ENCODE measurements around the gene SETBP1.
A peak's percentile ranks its signal among the peaks of the same experiment; 100 is the strongest.

The SETBP1 gene

GRCh38 chr18:44687421-44687820, 6.7 kb downstream of the SETBP1 start:
- Mint-ChIP-seq H3K27me3 (peaks cover 30% of the 10 kb centered on the region), H3K4me1 (peaks cover 5% of the 10 kb centered on the region), H3K9me3 (no peaks in the 10 kb centered on the region), H3K4me3 (no peak overlapping the region), H3K36me3 (ENCODE audit: low read depth) (no peaks in the 10 kb centered on the region), H3K27ac (no peak overlapping the region)
- ATAC-seq = no peak
- DNase-seq = no peak

DNA sequence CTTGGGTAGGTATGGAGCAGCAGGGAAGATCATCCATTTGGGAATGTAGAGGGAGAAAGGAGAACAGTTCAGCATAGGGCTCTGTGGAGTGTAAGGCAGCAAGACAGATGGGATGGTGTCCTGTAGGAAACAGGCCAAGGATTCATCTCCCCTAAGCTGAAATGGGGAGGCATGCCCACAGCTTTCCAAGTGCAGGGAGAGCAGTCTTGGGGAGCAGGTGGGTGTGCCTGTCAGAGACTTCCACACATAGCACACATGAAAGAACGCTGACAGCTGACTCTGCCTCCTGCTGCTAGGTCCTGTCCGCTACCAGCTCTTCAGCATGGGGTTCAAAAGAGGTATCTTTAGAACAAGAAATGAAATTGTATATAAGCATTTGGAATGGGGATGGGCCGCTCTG, 9.0 kb downstream of the SETBP1 start:
- Mint-ChIP-seq H3K4me1 (peaks cover 2% of the 10 kb centered on the region), H3K27me3 (peaks cover 22% of the 10 kb centered on the region), H3K4me3 (no peak overlapping the region), H3K9me3 (no peaks in the 10 kb centered on the region), H3K36me3 (ENCODE audit: low read depth) (no peaks in the 10 kb centered on the region), H3K27ac (no peak overlapping the region)
- ATAC-seq = no peak
- no peak for DNase-seq

- Mint-ChIP-seq H3K4me1 (peaks cover under 1% of the 10 kb centered on the region), H3K27me3 (peaks cover 16% of the 10 kb centered on the region), H3K36me3 (ENCODE audit: low read depth) (no peaks in the 10 kb centered on the region), H3K4me3 (no peak overlapping the region), H3K27ac (no peak overlapping the region), H3K9me3 (no peaks in the 10 kb centered on the region)
- DNase-seq (no peak), ATAC-seq (no peak)
Observed at GRCh38 chr18:44691148-44691925, 10.6 kb downstream of the SETBP1 start.

GRCh38 chr18:44693030-44693784, 12.5 kb downstream of the SETBP1 start:
- ATAC-seq = no peak
- Mint-ChIP-seq H3K4me3 (no peak overlapping the region), H3K36me3 (ENCODE audit: low read depth) (no peaks in the 10 kb centered on the region), H3K4me1 (peaks cover 4% of the 10 kb centered on the region), H3K27ac (no peak overlapping the region), H3K9me3 (no peaks in the 10 kb centered on the region), H3K27me3 (peaks cover 12% of the 10 kb centered on the region)
- DNase-seq = no peak

DNA sequence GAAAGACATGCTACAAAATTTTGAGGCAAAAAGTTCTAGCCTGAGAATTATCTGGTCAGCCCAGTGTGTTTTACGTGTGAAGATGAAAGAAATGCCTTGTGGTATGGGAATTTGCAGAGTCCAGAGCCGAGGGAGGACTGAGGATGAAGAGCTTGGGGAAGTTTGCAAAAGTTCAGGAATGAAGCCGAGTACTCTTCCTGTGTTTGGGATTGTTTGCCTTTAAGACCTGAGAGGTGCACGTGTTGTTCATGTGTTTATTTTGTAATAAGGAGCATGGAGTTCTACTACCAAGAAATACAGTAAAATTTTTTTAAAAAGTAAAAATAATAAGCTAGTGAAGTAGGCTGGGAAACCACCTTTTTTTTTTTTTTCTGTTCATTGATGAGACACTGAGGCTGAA, 14.8 kb downstream of the SETBP1 start:
- ATAC-seq = no peak
- Mint-ChIP-seq H3K9me3 (no peaks in the 10 kb centered on the region), H3K27me3 (peaks cover 6% of the 10 kb centered on the region), H3K4me1 (peaks cover 6% of the 10 kb centered on the region), H3K27ac (no peak overlapping the region), H3K36me3 (ENCODE audit: low read depth) (no peaks in the 10 kb centered on the region), H3K4me3 (no peak overlapping the region)
- DNase-seq = no peak

DNA sequence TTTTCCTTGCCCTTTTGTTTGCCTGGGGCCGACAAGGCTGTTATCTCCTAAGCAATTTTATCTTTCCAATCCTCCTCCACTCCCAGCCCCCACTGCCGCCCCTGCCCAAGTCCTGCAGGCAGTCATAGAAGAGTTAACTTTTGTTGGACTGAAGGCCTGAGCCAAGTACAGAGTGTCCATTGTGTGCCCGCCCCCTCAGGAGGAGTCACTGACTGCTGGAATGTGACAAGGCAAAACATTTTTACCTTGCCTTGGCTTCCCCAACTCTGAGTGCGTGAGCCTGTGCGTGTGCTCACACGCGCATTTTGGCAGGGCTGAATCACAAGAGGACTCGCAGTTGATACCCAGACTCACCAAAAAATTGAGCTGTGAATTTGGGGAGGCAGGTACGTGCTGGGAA, 16.2 kb downstream of the SETBP1 start:
- H3K27me3 Mint-ChIP-seq = peaks cover 6% of the 10 kb centered on the region
- peaks cover 2% of the 10 kb centered on the region for H3K36me3 Mint-ChIP-seq (ENCODE audit: low read depth)
- DNase-seq (no peak), ATAC-seq (no peak)
- H3K27ac Mint-ChIP-seq = no peak overlapping the region
- peaks cover 6% of the 10 kb centered on the region for H3K4me1 Mint-ChIP-seq
- no peaks in the 10 kb centered on the region for H3K9me3 Mint-ChIP-seq
- no peak overlapping the region for H3K4me3 Mint-ChIP-seq

- peaks cover 6% of the 10 kb centered on the region for H3K4me1 Mint-ChIP-seq
Observed at GRCh38 chr18:44697315-44697714, 16.6 kb downstream of the SETBP1 start.

GRCh38 chr18:44698518-44698917, 17.8 kb downstream of the SETBP1 start:
- Mint-ChIP-seq H3K4me3 (no peak overlapping the region), H3K27me3 (peaks cover 9% of the 10 kb centered on the region), H3K9me3 (no peaks in the 10 kb centered on the region), H3K36me3 (ENCODE audit: low read depth) (peaks cover 11% of the 10 kb centered on the region), H3K4me1 (peaks cover 9% of the 10 kb centered on the region), H3K27ac (no peak overlapping the region)
- ATAC-seq (no peak), DNase-seq (no peak)

More at GRCh38 chr18:44697315-44697714, 16.6 kb downstream of the SETBP1 start:
- no peak overlapping the region for H3K4me3 Mint-ChIP-seq
- H3K36me3 Mint-ChIP-seq (ENCODE audit: low read depth) = peaks cover 5% of the 10 kb centered on the region
- ATAC-seq = no peak
- H3K27ac Mint-ChIP-seq = no peak overlapping the region
- H3K9me3 Mint-ChIP-seq = no peaks in the 10 kb centered on the region
- H3K27me3 Mint-ChIP-seq = peaks cover 6% of the 10 kb centered on the region
- no peak for DNase-seq

- no peak overlapping the region for H3K4me3 Mint-ChIP-seq
Observed at GRCh38 chr18:44699572-44700261, 19.0 kb downstream of the SETBP1 start.

DNA sequence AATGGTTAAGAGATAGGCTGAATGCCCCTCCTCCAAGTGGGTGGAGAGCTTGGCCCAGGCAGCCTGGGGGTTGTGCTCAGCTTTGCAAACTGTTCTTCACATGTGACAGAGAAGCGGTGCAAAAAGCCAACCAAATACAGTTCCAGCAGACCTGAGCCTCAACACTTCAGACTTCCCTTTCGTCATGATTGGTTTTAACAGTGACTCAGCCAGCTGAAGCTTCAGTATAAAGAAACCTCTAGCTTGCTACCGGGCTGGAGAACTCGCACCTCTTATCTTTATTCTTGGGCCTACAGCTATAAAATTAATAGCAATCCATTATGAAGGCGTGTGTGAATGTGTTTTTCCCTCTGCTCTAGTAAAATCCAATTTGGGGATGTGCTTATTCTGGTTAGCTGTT, 20.0 kb downstream of the SETBP1 start:
- peaks cover 9% of the 10 kb centered on the region for H3K4me1 Mint-ChIP-seq
- ATAC-seq (peak; percentile 57), DNase-seq (no peak)
- H3K27ac Mint-ChIP-seq = no peak overlapping the region
- peaks cover 14% of the 10 kb centered on the region for H3K36me3 Mint-ChIP-seq (ENCODE audit: low read depth)
- H3K27me3 Mint-ChIP-seq = peaks cover 6% of the 10 kb centered on the region
- no peak overlapping the region for H3K4me3 Mint-ChIP-seq
- no peaks in the 10 kb centered on the region for H3K9me3 Mint-ChIP-seq

More at GRCh38 chr18:44699572-44700261, 19.0 kb downstream of the SETBP1 start:
- Mint-ChIP-seq H3K27me3 (peaks cover 9% of the 10 kb centered on the region), H3K36me3 (ENCODE audit: low read depth) (peaks cover 14% of the 10 kb centered on the region), H3K27ac (no peak overlapping the region), H3K9me3 (no peaks in the 10 kb centered on the region), H3K4me1 (peaks cover 9% of the 10 kb centered on the region)
- ATAC-seq = no peak
- no peak for DNase-seq

- no peaks in the 10 kb centered on the region for H3K9me3 Mint-ChIP-seq
- ATAC-seq (no peak), DNase-seq (no peak)
- H3K4me3 Mint-ChIP-seq = no peak overlapping the region
- no peak overlapping the region for H3K27ac Mint-ChIP-seq
- H3K27me3 Mint-ChIP-seq = peaks cover 6% of the 10 kb centered on the region
- H3K4me1 Mint-ChIP-seq = peaks cover 9% of the 10 kb centered on the region
- H3K36me3 Mint-ChIP-seq (ENCODE audit: low read depth) = peaks cover 14% of the 10 kb centered on the region
Observed at GRCh38 chr18:44701227-44701626, 20.5 kb downstream of the SETBP1 start.

DNA sequence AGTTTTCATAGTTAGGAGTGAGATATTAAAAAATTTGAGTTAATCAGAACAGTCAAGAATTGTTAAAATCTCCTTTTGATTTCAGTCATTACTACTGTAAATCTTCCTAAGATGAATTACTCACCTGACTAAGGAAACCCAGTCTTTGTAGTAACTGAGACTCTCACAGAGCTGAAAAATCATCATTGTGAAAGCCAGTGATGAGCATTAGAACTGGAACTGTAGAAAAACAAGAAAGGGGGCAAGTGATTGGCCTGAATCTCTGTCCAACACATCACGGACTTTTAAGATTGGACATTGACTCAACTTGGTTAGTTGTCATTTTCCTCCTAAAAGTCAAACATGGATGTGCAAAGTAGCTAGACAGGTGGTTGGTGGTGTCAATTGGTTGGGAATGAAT, 21.9 kb downstream of the SETBP1 start:
- H3K27ac Mint-ChIP-seq = no peak overlapping the region
- no peaks in the 10 kb centered on the region for H3K9me3 Mint-ChIP-seq
- no peak for ATAC-seq
- H3K36me3 Mint-ChIP-seq (ENCODE audit: low read depth) = peaks cover 17% of the 10 kb centered on the region
- H3K4me1 Mint-ChIP-seq = peaks cover 7% of the 10 kb centered on the region
- no peak overlapping the region for H3K4me3 Mint-ChIP-seq
- DNase-seq = no peak
- peaks cover 10% of the 10 kb centered on the region for H3K27me3 Mint-ChIP-seq

DNA sequence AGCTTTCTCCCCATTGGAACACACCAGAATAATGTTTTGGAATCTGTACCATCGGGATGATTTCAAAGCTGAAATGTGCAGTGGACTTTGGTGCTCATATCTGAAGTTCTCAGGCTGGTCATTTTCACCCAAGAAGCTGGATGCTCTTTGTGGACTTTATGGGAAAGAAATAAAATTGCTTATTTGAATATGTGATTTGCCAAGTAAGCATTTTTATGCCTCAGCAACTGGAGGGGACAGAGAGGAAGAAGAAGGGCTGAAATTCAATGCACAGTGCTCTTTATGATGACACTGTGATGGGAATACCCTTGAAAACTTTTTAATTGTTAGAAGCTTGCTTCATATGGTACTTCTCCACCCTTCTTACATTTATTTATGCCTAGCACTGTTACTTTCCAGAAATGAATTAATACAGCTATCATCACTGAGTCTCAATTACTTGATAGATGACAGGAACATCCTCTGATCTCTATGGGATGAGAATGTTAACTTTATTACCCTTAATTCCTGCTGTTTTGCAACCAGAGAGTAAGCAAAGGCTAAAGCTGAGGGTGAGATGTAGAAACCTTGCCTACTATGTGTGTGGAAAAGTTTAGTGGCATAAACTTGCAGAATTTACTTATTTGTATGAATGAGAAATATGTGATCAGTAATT, 23.6 kb downstream of the SETBP1 start:
- Mint-ChIP-seq H3K27me3 (peaks cover 12% of the 10 kb centered on the region), H3K4me3 (no peak overlapping the region), H3K36me3 (ENCODE audit: low read depth) (peaks cover 18% of the 10 kb centered on the region), H3K9me3 (no peaks in the 10 kb centered on the region), H3K27ac (no peak overlapping the region), H3K4me1 (peaks cover 3% of the 10 kb centered on the region)
- DNase-seq (no peak), ATAC-seq (no peak)

DNA sequence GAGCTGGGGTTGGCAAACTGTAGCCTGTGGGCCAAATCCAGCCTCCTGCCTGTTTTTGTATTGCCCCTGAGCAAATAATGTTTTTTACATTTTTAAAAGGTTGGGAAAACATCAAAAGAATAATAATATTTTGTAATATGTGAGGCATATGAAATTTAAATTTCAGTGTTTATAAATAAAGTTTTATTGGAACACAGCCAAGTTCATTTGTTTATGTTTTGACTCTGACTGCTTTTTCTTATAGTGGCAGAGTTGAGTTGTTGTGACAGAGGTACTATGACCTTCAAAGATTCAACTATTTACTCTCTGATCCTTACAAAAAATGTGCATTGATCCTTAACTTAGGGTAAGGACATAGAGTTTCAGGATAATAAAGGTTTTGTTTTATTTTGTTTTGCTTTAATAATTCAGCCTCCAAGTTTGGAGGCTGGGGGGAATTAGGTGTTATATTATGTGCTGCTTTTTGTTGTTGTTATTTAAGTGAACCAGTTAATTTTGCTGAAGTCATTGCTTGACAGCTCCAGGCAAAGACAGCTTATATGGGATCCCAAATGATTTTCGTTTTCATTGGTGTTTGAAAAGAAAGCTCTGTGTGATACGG, 24.5 kb downstream of the SETBP1 start:
- Mint-ChIP-seq H3K9me3 (no peaks in the 10 kb centered on the region), H3K36me3 (ENCODE audit: low read depth) (peaks cover 18% of the 10 kb centered on the region), H3K27me3 (peaks cover 12% of the 10 kb centered on the region), H3K4me3 (no peak overlapping the region), H3K27ac (no peak overlapping the region), H3K4me1 (peaks cover 11% of the 10 kb centered on the region)
- DNase-seq (no peak), ATAC-seq (no peak)
